ENCODE data around the gene PARD3. TPM values are rescaled to one million over a fixed set of nuclear protein-coding genes. Genes with fewer than 3 reads are reported as not detected.
"Not testable (repeated sequence)": the region's sequence is repeated elsewhere in the genome, so short reads cannot be mapped to it uniquely, and the experiment has no call there.

Gene PARD3
- total RNA-seq, 1 donor from 2014 or later, result 34.1 TPM

DNA sequence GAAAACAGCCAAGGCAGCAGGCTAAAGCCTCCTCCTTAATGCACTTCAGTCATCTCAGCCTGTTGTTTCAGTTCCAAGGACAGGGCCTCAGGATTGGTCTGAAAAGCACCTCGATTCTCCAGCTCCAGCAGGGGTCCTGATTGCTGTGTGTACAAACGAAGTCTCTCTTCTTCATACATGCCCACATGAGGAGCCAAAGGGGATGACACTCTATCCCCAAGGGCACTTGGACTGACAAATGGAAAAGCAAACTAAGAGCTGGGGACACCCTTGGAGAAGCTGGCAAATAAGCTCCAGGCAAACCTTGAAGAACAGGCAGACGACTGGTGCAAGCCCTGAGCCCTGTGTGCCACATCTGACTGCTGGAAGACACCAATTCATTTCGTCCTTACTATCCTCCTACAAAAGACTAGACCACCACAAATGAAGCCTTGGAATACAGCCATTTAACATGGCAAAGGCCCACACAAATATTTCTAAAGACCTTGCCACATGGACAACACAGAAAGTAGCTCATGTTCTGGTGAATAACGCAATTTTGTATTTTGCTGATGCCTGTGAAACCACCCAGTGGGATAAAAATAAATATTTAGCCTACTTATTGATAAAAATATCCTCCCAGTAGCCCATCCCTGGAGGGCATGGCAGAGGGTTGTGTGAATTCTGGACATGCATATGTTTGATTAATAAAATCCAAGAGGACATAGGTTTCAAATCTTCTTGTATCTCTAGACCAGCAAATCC is 61.9 kb downstream of the PARD3 start:
- no peak for DNase-seq
- Histone ChIP-seq H3K4me3 (no peak overlapping the region), H3K36me3 (no peaks in the 10 kb centered on the region), H3K9me3 (no peaks in the 10 kb centered on the region), H3K4me1 (peaks cover 21% of the 10 kb centered on the region), H3K27me3 (ENCODE audit: low read depth) (no peaks in the 10 kb centered on the region), H3K27ac (no peak overlapping the region)
- ATAC-seq, result no peak
- TF ChIP-seq, protein P1, sequence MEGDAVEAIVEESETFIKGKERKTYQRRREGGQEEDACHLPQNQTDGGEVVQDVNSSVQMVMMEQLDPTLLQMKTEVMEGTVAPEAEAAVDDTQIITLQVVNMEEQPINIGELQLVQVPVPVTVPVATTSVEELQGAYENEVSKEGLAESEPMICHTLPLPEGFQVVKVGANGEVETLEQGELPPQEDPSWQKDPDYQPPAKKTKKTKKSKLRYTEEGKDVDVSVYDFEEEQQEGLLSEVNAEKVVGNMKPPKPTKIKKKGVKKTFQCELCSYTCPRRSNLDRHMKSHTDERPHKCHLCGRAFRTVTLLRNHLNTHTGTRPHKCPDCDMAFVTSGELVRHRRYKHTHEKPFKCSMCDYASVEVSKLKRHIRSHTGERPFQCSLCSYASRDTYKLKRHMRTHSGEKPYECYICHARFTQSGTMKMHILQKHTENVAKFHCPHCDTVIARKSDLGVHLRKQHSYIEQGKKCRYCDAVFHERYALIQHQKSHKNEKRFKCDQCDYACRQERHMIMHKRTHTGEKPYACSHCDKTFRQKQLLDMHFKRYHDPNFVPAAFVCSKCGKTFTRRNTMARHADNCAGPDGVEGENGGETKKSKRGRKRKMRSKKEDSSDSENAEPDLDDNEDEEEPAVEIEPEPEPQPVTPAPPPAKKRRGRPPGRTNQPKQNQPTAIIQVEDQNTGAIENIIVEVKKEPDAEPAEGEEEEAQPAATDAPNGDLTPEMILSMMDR (IDR thresholded peaks at IDR 0.05), result no peak
- intact Hi-C loops (cut with DNase I), result no loop called here

GRCh38 chr10:34751272-34751671 is 63.8 kb downstream of the PARD3 start:
- H3K9me3 ChIP-seq, result no peaks in the 10 kb centered on the region
- H3K4me1 ChIP-seq, result peaks cover 14% of the 10 kb centered on the region
- intact Hi-C loops (cut with DNase I), result no loop called here
- DNase-seq (no peak), ATAC-seq (no peak)
- no peaks in the 10 kb centered on the region for H3K27me3 ChIP-seq (ENCODE audit: low read depth)
- TF ChIP-seq, protein P1 (IDR thresholded peaks at IDR 0.05), result no peak
- no peaks in the 10 kb centered on the region for H3K36me3 ChIP-seq
- H3K4me3 ChIP-seq, result no peak overlapping the region
- no peak overlapping the region for H3K27ac ChIP-seq

GRCh38 chr10:34750795-34751194 is 64.3 kb downstream of the PARD3 start:
- DNase-seq; H3K9me3 ChIP-seq; intact Hi-C loops (cut with DNase I); H3K27ac ChIP-seq; H3K4me3 ChIP-seq; ATAC-seq; H3K27me3 ChIP-seq (ENCODE audit: low read depth); H3K36me3 ChIP-seq: not testable (repeated sequence)
- H3K4me1 ChIP-seq, result peaks cover 14% of the 10 kb centered on the region

DNA sequence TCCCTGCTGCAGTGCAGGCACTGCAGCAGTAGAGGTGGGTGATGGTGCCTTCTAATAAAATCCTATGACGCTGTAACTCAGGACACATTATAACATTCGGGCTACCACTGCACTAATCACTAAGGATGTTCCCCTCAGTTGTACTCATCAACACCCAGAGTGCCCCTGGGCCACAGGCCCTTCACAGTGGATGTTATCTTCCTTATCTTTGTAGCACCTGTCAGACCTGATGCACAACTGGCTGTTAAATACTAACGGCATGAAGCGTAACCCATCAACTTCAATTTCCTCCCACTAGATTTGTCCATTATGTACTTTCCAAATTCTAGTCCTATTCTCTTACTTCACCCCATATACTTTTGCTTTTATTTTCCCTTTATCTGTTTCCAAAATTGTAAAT is 66.3 kb downstream of the PARD3 start:
- Histone ChIP-seq H3K36me3 (no peaks in the 10 kb centered on the region), H3K27ac (no peak overlapping the region), H3K27me3 (ENCODE audit: low read depth) (no peaks in the 10 kb centered on the region), H3K9me3 (no peaks in the 10 kb centered on the region), H3K4me1 (peaks cover 18% of the 10 kb centered on the region), H3K4me3 (no peak overlapping the region)
- DNase-seq, result no peak
- ATAC-seq, result no peak
- intact Hi-C loops (cut with DNase I), result no loop called here
- TF ChIP-seq, protein P1 (IDR thresholded peaks at IDR 0.05), result no peak

DNA sequence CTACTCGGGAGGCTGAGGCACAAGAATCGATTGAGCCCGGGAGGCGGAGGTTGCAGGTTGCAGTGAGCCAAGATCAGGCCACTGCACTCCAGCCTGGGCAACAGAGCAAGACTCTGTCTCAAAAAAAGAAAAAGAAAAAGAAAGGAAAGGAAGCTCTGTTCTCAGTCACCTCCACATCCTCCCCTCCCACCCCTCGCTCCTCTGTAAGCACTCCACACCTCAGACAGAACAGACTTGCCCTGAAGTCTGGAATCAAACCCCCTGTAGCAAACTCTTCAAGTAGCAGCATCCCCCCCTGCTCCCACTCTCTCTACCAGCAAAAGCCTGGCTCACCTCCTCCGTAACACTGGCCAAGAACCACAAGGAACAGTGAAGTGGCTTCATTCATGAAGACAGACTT is 66.7 kb downstream of the PARD3 start:
- no peak overlapping the region for H3K4me3 ChIP-seq
- intact Hi-C loops (cut with DNase I), result no loop called here

GRCh38 chr10:34746094-34746493 is 69.0 kb downstream of the PARD3 start:
- no peak overlapping the region for H3K4me3 ChIP-seq
- intact Hi-C loops (cut with DNase I), result no loop called here
- H3K36me3 ChIP-seq, result no peaks in the 10 kb centered on the region
- H3K27ac ChIP-seq, result no peak overlapping the region
- no peaks in the 10 kb centered on the region for H3K9me3 ChIP-seq
- H3K27me3 ChIP-seq (ENCODE audit: low read depth), result no peaks in the 10 kb centered on the region
- TF ChIP-seq, protein P1 (IDR thresholded peaks at IDR 0.05), result no peak
- DNase-seq (no peak), ATAC-seq (peak; percentile 49 to 66)
- H3K4me1 ChIP-seq, result peaks cover 12% of the 10 kb centered on the region

More for the DNA sequence above, 66.7 kb downstream of the PARD3 start:
- H3K27me3 ChIP-seq (ENCODE audit: low read depth), result no peaks in the 10 kb centered on the region
- no peak overlapping the region for H3K27ac ChIP-seq
- ATAC-seq (peak; percentile 33 to 43), DNase-seq (no peak)
- H3K36me3 ChIP-seq, result no peaks in the 10 kb centered on the region
- no peaks in the 10 kb centered on the region for H3K9me3 ChIP-seq
- peaks cover 17% of the 10 kb centered on the region for H3K4me1 ChIP-seq
- TF ChIP-seq, protein P1 (IDR thresholded peaks at IDR 0.05), result no peak

Measured in lower lobe of right lung (tissue), 2 donors.